Measurements from ENCODE around the gene TCF15. TPM values are rescaled to one million over a fixed set of nuclear protein-coding genes. Genes with fewer than 3 reads are reported as not detected.

Gene TCF15
- total and polyA plus RNA-seq, 2 of the 4 experiments (the other 2 are of a cell fraction), result not detected

DNA sequence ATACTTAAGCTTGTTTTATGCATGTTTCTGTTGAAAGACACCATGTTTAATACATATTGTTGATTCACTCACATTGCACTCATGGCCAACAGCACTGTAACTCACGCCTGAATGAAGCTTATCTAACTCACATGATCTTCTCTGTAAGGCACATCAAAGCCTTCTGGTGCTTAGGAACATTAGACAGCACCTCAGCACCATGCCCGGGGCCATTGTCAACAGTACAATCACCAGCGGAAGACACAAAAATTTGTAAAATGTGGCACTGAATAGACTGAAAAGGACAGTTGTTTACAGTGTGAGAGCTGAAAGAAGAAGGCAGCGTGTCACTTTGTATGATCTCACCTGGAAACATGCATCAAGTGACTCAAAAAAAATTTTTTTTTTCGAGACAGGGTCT lies 8.9 kb upstream of the TCF15 start:
- H3K9ac ChIP-seq (ENCODE audit: low read depth, low read length), result no peak overlapping the region
- no peak overlapping the region for H3K18ac ChIP-seq (ENCODE audit: low read depth, low read length)
- H4K5ac ChIP-seq (ENCODE audit: low read depth, low read length), result no peak overlapping the region
- no peak overlapping the region for H2AFZ ChIP-seq (replicated peaks; ENCODE audit: low read length, poor library complexity)
- ChIA-PET POLR2A (ENCODE audit: unreplicated experiment) (no interaction called here), CTCF (no interaction called here)
- H4K8ac ChIP-seq (ENCODE audit: low read depth in 2 of 2, low read length in 2 of 2), result no peak overlapping the region
- H3K14ac ChIP-seq (replicated peaks; ENCODE audit: low read depth, low read length), result no peak overlapping the region
- H4K91ac ChIP-seq (ENCODE audit: insufficient read depth, low read depth, low read length), result no peak overlapping the region
- no peak overlapping the region for H3K4me3 ChIP-seq (ENCODE audit: insufficient read depth, low read depth, low read length)
- intact Hi-C loops (cut with micrococcal nuclease), result no loop called here
- H2BK5ac ChIP-seq (ENCODE audit: low read depth, low read length, poor library complexity, severe bottlenecking), result no peak overlapping the region
- no TSS peak for BruUV-seq (replicated peaks)
- no peaks in the 10 kb centered on the region for H3K9me1 ChIP-seq (ENCODE audit: insufficient read depth, low read length)
- no peak overlapping the region for H3K23ac ChIP-seq (ENCODE audit: low read depth, low read length)
- no peak overlapping the region for H3K56ac ChIP-seq (ENCODE audit: extremely low read depth, insufficient read depth, low read length)
- H2AK9ac ChIP-seq (replicated peaks; ENCODE audit: low read depth, low read length, poor library complexity), result no peak overlapping the region
- no peak overlapping the region for H2BK120ac ChIP-seq (ENCODE audit: low read depth, low read length)
- H3K4me2 ChIP-seq (ENCODE audit: low read depth, low read length), result no peak overlapping the region
- ATAC-seq (ENCODE audit: low read depth), result no peak
- no peaks in the 10 kb centered on the region for H3K36me3 ChIP-seq (ENCODE audit: control insufficient read depth, insufficient read depth, low read length)
- no peaks in the 10 kb centered on the region for H4K20me1 ChIP-seq (ENCODE audit: insufficient read depth, low read length)
- DNase-seq, result no peak
- TF ChIP-seq MAZ (IDR thresholded peaks at IDR 0.05; ENCODE audit: borderline replicate concordance, low read depth, low read length), result no peak
- no peak for TF ChIP-seq MXI1 (IDR thresholded peaks at IDR 0.05; ENCODE audit: borderline replicate concordance, low read depth, low read length)
- no peak for TF ChIP-seq ELK1 (IDR thresholded peaks at IDR 0.05; ENCODE audit: borderline replicate concordance, low read depth, low read length)
- TF ChIP-seq SMC3 (IDR thresholded peaks at IDR 0.05; ENCODE audit: low read depth, low read length), result no peak
- no peak for TF ChIP-seq CHD1 (IDR thresholded peaks at IDR 0.05; ENCODE audit: low read depth, low read length)
- TF ChIP-seq CTCF (conservative IDR thresholded peaks at IDR 0.05; ENCODE audit: low read depth, low read length), result no peak
- no peak for TF ChIP-seq MAFK (IDR thresholded peaks at IDR 0.05; ENCODE audit: low read depth, low read length)
- TF ChIP-seq USF2 (IDR thresholded peaks at IDR 0.05; ENCODE audit: low read depth, low read length), result no peak
- no peaks in the 10 kb centered on the region for H3K79me1 ChIP-seq (ENCODE audit: low read depth in 1 of 2, low read length in 2 of 2)
- no peak overlapping the region for H2AK5ac ChIP-seq (ENCODE audit: low read depth, low read length)
- H2BK15ac ChIP-seq (ENCODE audit: low read depth, low read length), result no peak overlapping the region
- no peak overlapping the region for H3K4ac ChIP-seq (ENCODE audit: low read depth, low read length)
- no peaks in the 10 kb centered on the region for H3K4me1 ChIP-seq (ENCODE audit: control insufficient read depth, insufficient read depth, low read length)
- no peak overlapping the region for H2BK20ac ChIP-seq (ENCODE audit: low read depth, low read length)
- 37% methylated on average over 3 of the region's 5 CpGs; no CpG with 5 or more reads in 1 of the 2 experiments for WGBS, 2 experiments (ENCODE audit: extremely low coverage in 2 of 2, insufficient read length in 1 of 2)
- H3K9me3 ChIP-seq (ENCODE audit: control insufficient read depth, insufficient read depth, low read length), result peaks cover 5% of the 10 kb centered on the region
- in situ Hi-C loops (cut with MboI; ENCODE audit: low sequenced_read_pairs), result no loop called here
- peaks cover 31% of the 10 kb centered on the region for H3K27me3 ChIP-seq (ENCODE audit: control insufficient read depth, insufficient read depth, low read length)
- dilution Hi-C loops (cut with HindIII; ENCODE audit: low sequenced_read_pairs, unreplicated experiment), result no loop called here
- H3K27ac ChIP-seq (ENCODE audit: insufficient read depth, low read length), result no peak overlapping the region

Measured in IMR-90 (cell line).